ENCODE measurements around the gene BLMH.

GRCh38 chr17:30221346-30221745, 70.4 kb downstream of the BLMH start:
- TF ChIP-seq CTCF (conservative IDR thresholded peaks at IDR 0.05), result no peak
- TF ChIP-seq EZH2 (IDR thresholded peaks at IDR 0.05; ENCODE audit: low read depth), result no peak

All from PC-9 (cell line).